Right hindlimb (tissue), 1 donor: ENCODE data around the gene TRMT5.

Experiments
- DNase-seq: peaks from one replicate; pipeline ENCODE4 v3.0.0-alpha.2; 2018

The TRMT5 gene

DNA sequence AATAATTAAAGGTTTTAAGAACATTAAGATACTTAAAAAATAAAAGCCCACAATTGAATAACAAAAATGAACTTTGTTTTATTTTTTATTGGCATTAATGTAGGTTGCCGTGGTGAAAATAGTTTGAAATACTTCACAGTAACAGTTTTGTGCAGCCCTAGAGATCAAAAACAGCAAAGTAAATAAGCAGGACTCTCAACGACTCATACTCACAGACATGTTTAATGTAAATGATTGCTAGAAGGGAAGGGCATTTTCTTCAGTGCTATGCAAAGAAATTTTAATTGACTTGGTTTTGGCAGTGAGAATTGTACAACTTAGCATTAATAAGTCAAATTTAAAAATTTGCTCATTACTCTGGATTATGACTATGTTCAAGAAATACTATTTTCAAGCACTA is 16.0 kb downstream of the TRMT5 start:
- no peak for DNase-seq

DNA sequence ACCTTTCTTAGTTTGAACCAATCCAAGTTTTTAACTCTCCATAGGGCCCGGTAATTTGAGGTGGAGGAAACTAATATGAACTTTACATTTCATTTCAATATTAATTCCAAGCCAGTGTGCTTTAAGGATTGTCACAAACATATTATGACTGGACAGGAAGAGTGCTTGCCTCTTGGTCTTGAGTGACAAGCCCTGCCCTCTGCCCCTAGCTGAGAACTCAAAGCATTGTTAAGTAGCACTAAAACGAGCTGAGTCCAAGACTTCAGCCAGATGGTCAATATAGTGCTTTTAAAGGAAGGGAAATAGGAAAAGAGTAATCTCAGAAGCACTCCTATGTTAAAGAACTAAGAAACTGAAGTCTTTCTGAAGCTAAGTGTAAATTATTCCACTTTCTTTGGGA is 17.1 kb downstream of the TRMT5 start:
- no peak for DNase-seq

DNA sequence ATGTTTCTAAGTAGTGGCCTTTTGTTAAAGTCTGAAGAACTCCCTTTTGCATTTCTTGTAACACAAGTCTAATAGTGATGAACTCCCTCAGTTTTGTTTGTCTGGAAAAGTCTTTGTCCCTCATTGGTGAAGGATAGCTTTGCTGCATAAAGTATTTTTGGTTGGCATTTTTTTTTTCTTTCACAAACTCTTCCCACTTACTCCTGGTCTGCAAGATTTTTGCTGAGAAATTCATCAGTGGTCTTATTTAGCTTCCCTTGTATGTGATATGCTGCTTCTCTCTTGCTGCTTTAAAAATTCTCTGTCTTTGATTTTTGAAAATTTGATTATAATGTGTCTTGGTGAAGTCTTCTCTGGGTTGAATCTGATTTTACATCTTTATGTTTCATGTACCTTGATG is 22.7 kb downstream of the TRMT5 start:
- DNase-seq, result no peak

DNA sequence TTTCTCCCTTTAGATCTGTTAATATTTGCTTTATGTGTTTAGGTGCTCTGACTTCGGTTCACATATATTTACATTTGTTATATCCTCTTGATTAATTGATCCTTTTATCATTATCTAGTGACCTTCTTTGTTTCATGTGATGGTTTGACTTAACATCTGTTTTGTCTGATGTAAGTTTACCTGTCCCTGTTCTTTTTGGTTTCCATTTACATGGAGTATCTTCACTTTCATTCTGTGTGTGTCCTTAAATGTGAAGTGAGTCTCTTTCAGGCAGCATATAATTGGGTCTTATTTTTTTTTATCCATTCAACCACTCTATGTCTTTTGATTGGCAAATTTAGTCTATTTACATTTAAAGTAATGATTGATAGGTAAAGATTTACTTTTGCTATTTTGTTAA is 24.2 kb downstream of the TRMT5 start:
- no peak for DNase-seq

DNA sequence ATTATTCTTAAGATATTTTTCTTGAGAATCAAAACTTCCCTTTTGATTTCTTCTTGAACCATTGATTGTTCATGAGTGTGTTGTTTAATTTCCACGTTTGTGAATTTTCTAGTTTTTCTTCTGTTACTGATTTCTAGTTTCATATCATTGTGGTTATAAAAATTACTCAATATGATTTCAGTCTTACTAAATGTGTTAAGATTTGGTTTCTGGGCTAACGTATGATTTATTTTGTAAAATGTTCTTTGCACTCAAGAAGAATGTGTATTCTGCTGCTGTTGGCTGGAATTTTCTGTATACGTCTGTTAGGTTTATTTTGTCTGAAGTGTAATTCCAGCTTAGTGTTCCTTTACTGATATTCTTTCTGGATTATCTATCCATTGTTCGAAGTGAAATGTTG is 24.7 kb downstream of the TRMT5 start:
- DNase-seq, result no peak

DNA sequence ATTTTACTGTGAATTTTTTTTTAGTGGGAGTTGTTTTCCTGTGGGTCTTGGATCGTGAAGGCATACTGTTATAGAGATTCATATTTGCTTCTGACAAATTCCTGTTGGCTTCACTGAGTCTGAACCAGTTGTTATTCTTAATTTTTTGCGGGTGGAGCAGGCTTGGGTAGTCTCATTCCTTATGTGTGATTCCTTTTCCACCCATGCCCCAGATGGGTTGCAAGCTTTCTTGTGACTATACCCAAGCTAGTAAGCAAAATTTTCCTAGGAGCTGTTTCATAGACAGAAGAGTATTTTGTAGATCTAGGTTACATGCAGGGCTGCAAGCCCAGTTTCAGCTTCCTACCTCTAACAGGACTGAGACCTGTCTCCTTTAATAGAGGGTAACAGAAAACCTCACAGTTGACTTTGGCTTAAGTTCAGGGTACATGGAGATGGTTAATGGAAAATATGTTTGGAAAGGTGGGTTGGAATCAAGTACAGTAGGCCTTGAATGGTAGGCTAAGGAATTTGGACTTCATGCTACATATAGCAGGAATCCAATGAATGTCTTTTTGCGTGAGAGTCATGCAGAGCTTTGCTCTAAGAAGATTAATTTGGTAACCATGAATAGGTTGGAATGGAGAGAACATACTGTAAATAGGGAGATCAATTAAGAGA is 29.0 kb downstream of the TRMT5 start:
- DNase-seq, result peak; percentile 39

DNA sequence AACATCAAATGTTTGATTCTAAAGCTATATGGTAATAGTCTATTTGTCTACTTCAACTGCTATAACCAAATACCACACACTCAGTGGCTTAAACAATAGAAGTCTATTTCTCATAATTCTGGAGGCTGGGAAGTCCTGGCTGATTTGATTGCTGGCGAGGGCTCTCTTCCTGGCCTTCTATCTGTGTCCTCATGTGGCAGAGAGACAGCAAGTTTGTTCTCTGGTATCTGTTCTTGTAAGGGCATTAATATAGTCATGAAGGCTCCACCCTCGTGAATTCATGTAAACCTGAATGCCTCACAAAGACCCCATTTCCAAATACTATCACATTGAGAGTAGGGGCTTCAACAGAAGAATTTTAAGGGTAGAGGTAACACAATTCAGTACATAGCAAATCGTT is 34.1 kb downstream of the TRMT5 start:
- no peak for DNase-seq

DNA sequence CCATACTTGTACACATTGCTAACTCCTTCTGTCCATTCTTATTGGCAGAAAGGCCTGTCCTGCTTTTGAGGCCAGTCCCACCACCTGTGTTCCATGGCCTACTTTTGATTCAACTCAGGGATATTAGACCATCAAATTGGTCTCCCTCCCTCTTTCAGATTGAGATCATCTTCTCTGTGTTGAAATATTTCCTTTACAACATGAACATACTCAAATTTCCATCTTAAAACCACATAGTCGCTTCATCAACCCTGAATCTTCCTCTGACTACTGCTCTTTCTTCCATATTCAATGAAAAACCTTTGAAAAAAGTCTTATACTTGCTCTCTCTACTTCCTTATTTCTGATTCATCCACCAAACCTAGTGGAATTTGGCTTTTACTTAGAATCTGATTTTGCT is 34.9 kb downstream of the TRMT5 start:
- no peak for DNase-seq

DNA sequence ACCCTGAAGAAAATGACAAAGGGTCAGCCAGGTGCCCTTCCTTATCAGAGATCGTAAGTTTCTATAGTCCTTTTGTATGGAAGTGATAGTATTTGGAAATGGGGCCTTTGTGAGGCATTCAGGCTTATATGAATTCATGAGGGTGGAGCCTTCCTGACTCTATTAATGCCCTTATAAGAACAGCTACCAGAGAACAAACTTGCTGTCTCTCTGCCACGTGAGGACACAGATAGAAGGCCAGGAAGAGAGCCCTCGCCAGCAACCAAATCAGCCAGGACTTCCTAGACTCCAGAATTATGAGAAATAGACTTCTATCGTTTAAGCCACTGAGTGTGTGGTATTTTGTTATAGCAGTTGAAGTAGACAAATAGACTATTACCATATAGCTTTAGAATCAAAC is 36.7 kb downstream of the TRMT5 start:
- DNase-seq, result no peak

DNA sequence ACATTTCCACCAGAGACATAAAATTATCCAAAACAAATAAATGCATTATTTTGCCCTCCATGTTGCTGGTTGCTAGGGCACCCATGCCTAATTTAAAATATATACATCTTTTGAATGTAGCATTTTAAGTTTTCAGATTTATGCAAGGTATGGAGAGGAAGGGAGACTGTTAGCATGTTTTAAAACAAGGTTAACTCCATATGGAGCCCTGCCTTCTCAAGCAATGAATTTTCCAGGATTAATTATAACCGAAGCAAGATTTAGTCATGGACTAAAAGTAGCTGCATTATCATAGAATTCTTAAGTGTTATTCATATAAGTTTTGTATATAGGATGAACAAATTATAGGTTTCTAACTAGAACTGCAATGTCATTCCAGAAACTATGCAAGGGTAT is 37.2 kb downstream of the TRMT5 start:
- DNase-seq, result no peak

DNA sequence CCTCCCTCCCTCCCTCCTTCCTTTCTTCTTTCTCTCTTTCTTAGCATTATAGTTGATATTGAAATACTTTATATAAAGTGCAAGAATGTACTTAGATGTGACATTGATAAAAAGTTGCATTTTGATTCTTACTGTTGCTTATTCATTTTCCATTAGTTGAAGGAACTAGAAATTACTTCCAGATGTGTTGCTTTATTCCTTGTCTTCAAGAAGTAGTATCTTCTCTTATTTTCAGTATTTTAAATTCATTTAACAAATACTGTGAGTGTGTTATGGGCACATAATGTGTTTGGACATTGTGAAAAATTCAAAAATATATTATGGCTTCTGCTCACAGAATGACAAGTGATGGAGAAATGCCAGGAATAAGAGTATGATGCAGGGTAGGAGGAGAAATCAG is 45.6 kb downstream of the TRMT5 start:
- no peak for DNase-seq

DNA sequence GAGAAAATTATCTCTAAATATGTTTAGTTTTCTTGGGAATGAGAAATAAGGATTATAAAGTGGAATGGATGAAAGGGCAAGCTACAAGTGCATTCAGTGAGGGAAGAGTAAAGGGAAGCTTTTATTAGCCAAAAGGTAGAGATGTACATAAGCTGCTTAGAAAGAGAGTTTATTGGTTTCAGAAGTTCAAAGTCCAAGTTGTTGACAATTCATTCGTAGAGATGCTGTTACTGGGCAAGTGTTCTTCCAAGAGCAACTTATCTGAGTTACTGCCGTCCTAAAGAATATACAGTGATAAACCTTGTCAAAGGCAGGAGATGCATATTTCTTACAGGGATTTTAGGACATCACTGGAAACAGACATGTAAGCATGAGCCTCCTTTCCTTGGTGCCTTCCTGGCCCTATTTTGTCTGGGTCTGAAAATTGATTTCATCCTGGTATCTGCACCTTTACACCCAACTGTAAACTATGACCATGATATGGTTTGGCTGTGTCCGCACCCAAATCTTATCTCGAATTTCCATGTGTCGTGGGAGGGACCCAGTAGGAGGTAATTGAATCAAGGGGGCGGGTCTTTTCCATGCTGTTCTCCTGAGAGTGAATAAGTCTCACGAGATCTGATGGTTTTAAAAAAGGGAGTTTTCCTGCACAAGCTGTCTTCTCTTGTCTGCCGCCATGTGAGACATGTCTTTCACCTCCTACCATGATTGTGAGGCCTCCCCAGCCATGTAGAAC is 46.8 kb downstream of the TRMT5 start:
- no peak for DNase-seq

DNA sequence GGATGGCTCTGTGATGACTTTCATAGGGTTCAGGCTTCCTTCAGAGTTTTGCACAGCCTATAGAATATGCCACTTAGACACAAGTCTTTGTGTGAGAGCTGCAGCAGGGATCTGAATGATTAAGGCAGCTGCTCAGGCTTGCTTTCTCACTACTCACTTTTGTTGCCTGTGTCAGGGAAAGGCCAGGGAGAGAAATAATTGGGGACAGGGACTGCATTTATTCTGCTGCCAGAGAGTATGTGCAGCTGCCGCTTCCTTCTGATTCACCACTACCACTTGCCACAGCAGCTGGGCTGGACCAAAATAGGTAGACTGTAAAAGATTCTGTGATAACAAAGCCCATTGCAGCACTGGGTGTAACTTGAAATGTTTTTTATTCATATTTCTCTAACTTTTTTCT is 49.7 kb downstream of the TRMT5 start:
- peak; percentile 73 for DNase-seq

DNA sequence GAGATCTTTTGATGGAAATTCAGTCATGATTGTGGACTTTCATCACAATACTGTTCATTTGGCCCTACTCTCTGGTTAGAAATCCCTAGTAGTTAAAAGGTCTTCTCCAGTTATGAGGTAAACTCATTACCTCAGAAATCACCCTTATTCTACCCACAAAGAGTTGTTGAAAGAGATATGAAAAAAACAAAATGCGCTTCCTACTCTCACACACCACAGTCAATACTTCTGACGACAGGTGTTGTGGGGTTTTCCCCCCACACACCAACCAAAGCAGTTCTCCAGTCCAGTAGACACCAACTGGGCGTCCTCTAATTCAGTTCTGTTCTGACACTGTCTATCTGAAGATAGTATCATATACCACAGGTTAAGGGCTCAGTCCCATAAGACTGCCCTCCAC is 54.9 kb downstream of the TRMT5 start:
- DNase-seq, result no peak

DNA sequence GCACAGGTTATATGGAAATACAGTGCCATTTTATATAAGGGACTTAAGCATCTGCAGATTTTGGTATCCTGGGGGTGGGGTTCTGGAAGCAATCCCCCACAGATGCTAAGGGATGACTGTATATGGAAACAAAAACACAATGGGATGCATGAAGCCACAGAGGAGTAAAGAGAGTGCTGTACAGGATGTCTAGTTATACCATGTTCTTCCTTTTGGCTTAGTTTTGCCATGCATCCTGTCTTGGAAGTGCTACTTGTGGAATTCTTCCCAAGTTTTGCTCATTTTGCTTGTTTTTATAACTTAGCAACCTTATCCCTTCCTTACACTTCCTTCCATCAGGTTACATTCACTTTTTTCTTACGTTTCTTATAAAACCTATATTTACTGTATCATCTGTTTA is 55.6 kb downstream of the TRMT5 start:
- DNase-seq, result no peak

DNA sequence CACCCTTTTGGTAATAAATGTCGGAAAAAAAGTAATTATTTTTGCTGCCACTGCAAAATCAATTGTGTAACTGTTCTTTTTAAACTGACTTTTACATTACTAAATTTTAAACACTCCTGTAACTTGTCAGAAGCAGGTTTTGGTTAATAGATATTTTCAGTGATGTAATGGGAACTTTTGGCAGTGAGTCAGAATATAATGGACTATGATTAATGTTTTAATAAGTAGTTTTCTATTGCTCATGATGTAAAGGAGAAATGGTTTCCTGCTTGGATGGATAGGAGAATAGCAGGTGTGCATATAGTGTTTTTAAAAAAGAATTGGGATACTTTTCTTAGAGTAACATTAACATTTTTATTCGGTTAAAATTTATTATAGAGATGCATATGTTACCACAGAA is 58.8 kb downstream of the TRMT5 start:
- DNase-seq, result no peak
